ENCODE measurements around the gene CATSPERZ.
A peak's percentile ranks its signal among the peaks of the same experiment; 100 is the strongest.

CATSPERZ gene

GRCh38 chr11:64283092-64283491 is 17.1 kb upstream of the CATSPERZ start:
- TF ChIP-seq CTCF (IDR thresholded peaks at IDR 0.05; ENCODE audit: insufficient read depth, missing control alignments): no peak
- FAIRE-seq: no peak

GRCh38 chr11:64284048-64284961 is 15.9 kb upstream of the CATSPERZ start, which contains the start of gene BAD:
TSS of gene BAD (minus strand) at chr11:64284665. CDS start at chr11:64284368, 297 bp downstream.
- FAIRE-seq: no peak
- peak; percentile 96 for DNase-seq (ENCODE audit: insufficient read length, low spot score)
- no peak for TF ChIP-seq CTCF (IDR thresholded peaks at IDR 0.05; ENCODE audit: insufficient read depth, missing control alignments)

More at GRCh38 chr11:64283092-64283491, 17.1 kb upstream of the CATSPERZ start:
- DNase-seq (ENCODE audit: insufficient read length, low spot score): no peak

- no peak for TF ChIP-seq CTCF (IDR thresholded peaks at IDR 0.05; ENCODE audit: insufficient read depth, missing control alignments)
- DNase-seq (ENCODE audit: insufficient read length, low spot score) (peak; percentile 89), FAIRE-seq (no peak)
Measured at GRCh38 chr11:64284962-64285884, 14.9 kb upstream of the CATSPERZ start, which contains the start of gene GPR137. TSS of gene GPR137 (plus strand) at chr11:64285848. CDS start at chr11:64286525, 677 bp downstream.

- no peak for TF ChIP-seq CTCF (IDR thresholded peaks at IDR 0.05; ENCODE audit: insufficient read depth, missing control alignments)
- DNase-seq (ENCODE audit: insufficient read length, low spot score) (no peak), FAIRE-seq (no peak)
Measured at GRCh38 chr11:64285885-64286800, 14.0 kb upstream of the CATSPERZ start.

- no peak for TF ChIP-seq CTCF (IDR thresholded peaks at IDR 0.05; ENCODE audit: insufficient read depth, missing control alignments)
- DNase-seq (ENCODE audit: insufficient read length, low spot score) (no peak), FAIRE-seq (no peak)
Measured at GRCh38 chr11:64286801-64287159, 13.4 kb upstream of the CATSPERZ start.

- TF ChIP-seq CTCF (IDR thresholded peaks at IDR 0.05; ENCODE audit: insufficient read depth, missing control alignments): no peak
- no peak for FAIRE-seq
- no peak for DNase-seq (ENCODE audit: insufficient read length, low spot score)
Measured at GRCh38 chr11:64287676-64288352, 12.3 kb upstream of the CATSPERZ start.

Measured in D721Med (cell line).